Endothelial cell of umbilical vein (primary cell): ENCODE data around the gene TTLL13. TPM values are rescaled to one million over a fixed set of nuclear protein-coding genes. Genes with fewer than 3 reads are reported as not detected.

Experiments
- BruUV-seq: library from RNA; stranded (reverse); fragments of 400-500 nt; replicated peaks from 2 replicates; lab custom pipeline; 2021; lab: Mats Ljungman, UMichigan
- CTCF ChIA-PET: fragments of 300-600, 350-600 bp; sonication (Branson Sonifier 250); formaldehyde crosslinking; loops from one replicate; lab custom pipeline; 2021; ENCODE audit warnings: antibody characterized with exemption, inconsistent platforms; lab: Charles Lee
- POLR2A ChIA-PET: fragments of 300-600, 350-600 bp; sonication (Branson Sonifier 250); formaldehyde crosslinking; loops from one replicate; lab custom pipeline; 2021; ENCODE audit warnings: antibody characterized with exemption, inconsistent platforms; lab: Charles Lee
- DNase-seq: peaks from one replicate; pipeline ENCODE4 v3.0.0-alpha.2; 2011; ENCODE audit warnings: low read depth, low spot score
- FAIRE-seq: peaks from 2 replicates; lab custom pipeline; 2011; peaks lifted over from hg19 to GRCh38; lab: Jason Lieb, UNC
- H2AFZ ChIP-seq: 2 replicates; pipeline ENCODE4 v1.6.0; 2012; ENCODE audit warnings: low read depth, low read length, control low read depth, inconsistent platforms
- H3K27ac ChIP-seq: 2 replicates; pipeline ENCODE4 v1.5.1; 2011; ENCODE audit warnings: low read depth, mild to moderate bottlenecking, control low read depth, low read length, moderate library complexity; ENCODE audit not compliant: insufficient read depth
- H3K27me3 ChIP-seq, 2 experiments: 2 replicates each; pipeline versions ENCODE4 v1.6.0 to v1.6.1; 2011; ENCODE audit warnings: low read length in 2 of 2, mixed read lengths in 1 of 2; ENCODE audit not compliant: control insufficient read depth in 2 of 2, insufficient read depth in 2 of 2
- H3K36me3 ChIP-seq, 2 experiments: 2 replicates in 1 of 2; 3 replicates in 1 of 2; pipeline ENCODE4 v1.5.1; 2011; ENCODE audit warnings: low read length in 2 of 2, mild to moderate bottlenecking in 1 of 2, moderate library complexity in 1 of 2; ENCODE audit not compliant: control insufficient read depth in 2 of 2, insufficient read depth in 2 of 2; ENCODE audit errors: extremely low read depth in 1 of 2
- H3K4me1 ChIP-seq: 3 replicates; pipeline ENCODE4 v1.5.1; 2011; ENCODE audit warnings: mild to moderate bottlenecking, low read length; ENCODE audit not compliant: control insufficient read depth, insufficient read depth; ENCODE audit errors: extremely low read depth
- H3K4me2 ChIP-seq: 2 replicates; pipeline ENCODE4 v1.6.1; 2011; ENCODE audit warnings: low read length, control low read depth, mixed read lengths; ENCODE audit not compliant: insufficient read depth
- H3K4me3 ChIP-seq, 3 experiments: fragments of 200-600 bp in 1 of 3; sonication (generic), shearing (Covaris generic) in 1 of 3; replicated peaks in 1 of 3; 2 replicates each; pipeline ENCODE4 v1.5.1; 2011 to 2016; ENCODE audit warnings: control low read depth in 3 of 3, low read length in 3 of 3, mild to moderate bottlenecking in 2 of 3, inconsistent platforms in 1 of 3, low read depth in 1 of 3, moderate library complexity in 1 of 3; ENCODE audit not compliant: insufficient read depth in 1 of 3
- H3K79me2 ChIP-seq: 2 replicates; pipeline ENCODE4 v1.6.0; 2012; ENCODE audit warnings: low read length, inconsistent platforms; ENCODE audit not compliant: control insufficient read depth, insufficient read depth
- H3K9ac ChIP-seq: replicated peaks from 2 replicates; pipeline ENCODE3; 2011; ENCODE audit warnings: low read length, control low read depth; ENCODE audit not compliant: insufficient read depth; ENCODE audit errors: extremely low read depth
- H3K9me1 ChIP-seq: replicated peaks from 3 replicates; pipeline ENCODE4 v1.6.0; 2011; ENCODE audit warnings: mild to moderate bottlenecking, low read length; ENCODE audit not compliant: control insufficient read depth, insufficient read depth; ENCODE audit errors: extremely low read depth
- H3K9me3 ChIP-seq: replicated peaks from 2 replicates; pipeline ENCODE4 v1.5.1; 2012; ENCODE audit warnings: low read length, inconsistent platforms; ENCODE audit not compliant: control insufficient read depth, insufficient read depth
- H4K20me1 ChIP-seq: replicated peaks from 2 replicates; pipeline ENCODE3; 2011; ENCODE audit warnings: mild to moderate bottlenecking, low read length; ENCODE audit not compliant: control insufficient read depth, insufficient read depth; ENCODE audit errors: extremely low read depth
- EZH2 ChIP-seq: IDR thresholded peaks from 2 replicates; pipeline ENCODE4 v1.6.1; 2012; ENCODE audit warnings: borderline replicate concordance, low read depth, mild to moderate bottlenecking, moderate library complexity, low read length, inconsistent platforms; ENCODE audit not compliant: severe bottlenecking
- FOS ChIP-seq: IDR thresholded peaks from 2 replicates; pipeline ENCODE4 v1.6.1; 2011; ENCODE audit warnings: mild to moderate bottlenecking, low read length, moderate library complexity, borderline replicate concordance; ENCODE audit not compliant: insufficient read depth
- JUN ChIP-seq: IDR thresholded peaks from 2 replicates; pipeline ENCODE4 v1.6.1; 2011; ENCODE audit warnings: borderline replicate concordance, low read depth; ENCODE audit not compliant: insufficient read length, insufficient read depth
- MYC ChIP-seq: IDR thresholded peaks from one replicate; pipeline ENCODE4 v1.6.1; 2011; ENCODE audit warnings: mild to moderate bottlenecking, low read depth, low read length
- POLR2A ChIP-seq: IDR thresholded peaks from 2 replicates; pipeline ENCODE4 v1.6.1; 2012; ENCODE audit warnings: low read depth, mild to moderate bottlenecking, control low read depth, low read length
- POLR2AphosphoS5 ChIP-seq: IDR thresholded peaks from 2 replicates; pipeline ENCODE4 v1.6.1; 2012; ENCODE audit warnings: low read depth, mild to moderate bottlenecking, control low read depth, low read length, moderate library complexity; ENCODE audit not compliant: insufficient read depth
- dilution Hi-C: fragments of 300-500 bp; cut with MboI; formaldehyde crosslinking; loops from one replicate; pipeline ENCODE4 v1.15.0; 2019; ENCODE audit warnings: low sequenced_read_pairs; ENCODE audit not compliant: extremely low pct_ligation_motif_present
- intact Hi-C: fragments of 100-400 bp; cut with micrococcal nuclease; formaldehyde crosslinking; loops from one replicate; pipeline ENCODE4 v1.10.0; 2022
- polyA plus RNA-seq, 4 experiments: library from polyadenylated mRNA; depleted of rRNA in 3 of 4; stranded (reverse) in 3 of 4; unstranded in 1 of 4; fragments of >200 nt; gene quantifications; 2 replicates each; pipeline versions ENCODE4 v1.2.1 to v1.2.3, GENCODE V29; 2011 to 2012; ENCODE audit warnings: missing spikeins in 1 of 4
- total RNA-seq: library from RNA; stranded (reverse); gene quantifications from 2 replicates; pipeline ENCODE4 v1.2.3, GENCODE V29; 2021
- TF ChIP-seq, protein P1 (sequence below), 2 donors: IDR thresholded peaks; 1 replicate in 1 of 2; 2 replicates in 1 of 2; pipeline ENCODE4 v1.5.1; 2011; ENCODE audit warnings: low read length in 2 of 2, mild to moderate bottlenecking in 2 of 2, moderate library complexity in 2 of 2, control low read depth in 1 of 2, inconsistent platforms in 1 of 2, low read depth in 1 of 2; ENCODE audit not compliant: insufficient read depth in 1 of 2; ENCODE audit errors: extremely low read depth in 1 of 2
- TF ChIP-seq, protein P2 (sequence below): IDR thresholded peaks from 2 replicates; pipeline ENCODE4 v1.6.1; 2011; ENCODE audit not compliant: insufficient read depth, insufficient read length

Gene TTLL13
- total and polyA plus RNA-seq, 2 donors (not counting 3 experiments of a cell fraction or from before 2014, with no cell fraction given): 0.04 TPM; not detected in 1

- ChIA-PET POLR2A (no interaction called here), CTCF (interaction anchor here (0.6 to 7.5 kb wide), 4 partner anchors 12 to 16 kb away, joined by 3 to 34 read pairs (median 3); no protein-coding TSS in a partner anchor)
- H2AFZ ChIP-seq: no peak overlapping the region
- peaks cover 6% of the 10 kb centered on the region for H3K4me1 ChIP-seq
- no peaks in the 10 kb centered on the region for H3K79me2 ChIP-seq
- TF ChIP-seq EZH2: no peak
- no peak for TF ChIP-seq MYC
- TF ChIP-seq, protein P1, sequence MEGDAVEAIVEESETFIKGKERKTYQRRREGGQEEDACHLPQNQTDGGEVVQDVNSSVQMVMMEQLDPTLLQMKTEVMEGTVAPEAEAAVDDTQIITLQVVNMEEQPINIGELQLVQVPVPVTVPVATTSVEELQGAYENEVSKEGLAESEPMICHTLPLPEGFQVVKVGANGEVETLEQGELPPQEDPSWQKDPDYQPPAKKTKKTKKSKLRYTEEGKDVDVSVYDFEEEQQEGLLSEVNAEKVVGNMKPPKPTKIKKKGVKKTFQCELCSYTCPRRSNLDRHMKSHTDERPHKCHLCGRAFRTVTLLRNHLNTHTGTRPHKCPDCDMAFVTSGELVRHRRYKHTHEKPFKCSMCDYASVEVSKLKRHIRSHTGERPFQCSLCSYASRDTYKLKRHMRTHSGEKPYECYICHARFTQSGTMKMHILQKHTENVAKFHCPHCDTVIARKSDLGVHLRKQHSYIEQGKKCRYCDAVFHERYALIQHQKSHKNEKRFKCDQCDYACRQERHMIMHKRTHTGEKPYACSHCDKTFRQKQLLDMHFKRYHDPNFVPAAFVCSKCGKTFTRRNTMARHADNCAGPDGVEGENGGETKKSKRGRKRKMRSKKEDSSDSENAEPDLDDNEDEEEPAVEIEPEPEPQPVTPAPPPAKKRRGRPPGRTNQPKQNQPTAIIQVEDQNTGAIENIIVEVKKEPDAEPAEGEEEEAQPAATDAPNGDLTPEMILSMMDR (IDR thresholded peaks at IDR 0.05; ENCODE audit: extremely low read depth in 1 of 2, insufficient read depth in 1 of 2, low read depth in 1 of 2, low read length in 2 of 2): no peak
- no peak for TF ChIP-seq FOS
- TF ChIP-seq JUN: no peak
- no peak for TF ChIP-seq POLR2A
- TF ChIP-seq, protein P2, sequence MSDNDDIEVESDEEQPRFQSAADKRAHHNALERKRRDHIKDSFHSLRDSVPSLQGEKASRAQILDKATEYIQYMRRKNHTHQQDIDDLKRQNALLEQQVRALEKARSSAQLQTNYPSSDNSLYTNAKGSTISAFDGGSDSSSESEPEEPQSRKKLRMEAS: no peak
- no peak for TF ChIP-seq POLR2AphosphoS5
- BruUV-seq: no TSS peak
- FAIRE-seq (no peak), DNase-seq (no peak)
- no peak overlapping the region for H3K4me2 ChIP-seq
- no peak overlapping the region for H3K27ac ChIP-seq
- H3K9me3 ChIP-seq: no peaks in the 10 kb centered on the region
- dilution Hi-C loops: no loop called here
- no peak overlapping the region for H3K4me3 ChIP-seq
- intact Hi-C loops: no loop called here
- H3K9me1 ChIP-seq: no peaks in the 10 kb centered on the region
- H3K36me3 ChIP-seq: no peaks in the 10 kb centered on the region
- H3K9ac ChIP-seq: no peak overlapping the region
- H3K27me3 ChIP-seq: no peaks in the 10 kb centered on the region
- H4K20me1 ChIP-seq: no peaks in the 10 kb centered on the region
Measured at GRCh38 chr15:90203473-90203872, 45.9 kb upstream of the TTLL13 start.
